ENCODE measurements around the gene P2RX2. TPM values are rescaled to one million over a fixed set of nuclear protein-coding genes. Genes with fewer than 3 reads are reported as not detected.

P2RX2 gene
- total RNA-seq: not detected in 2 replicates

GRCh38 chr12:132618683-132619043 lies at the start of gene P2RX2:
Gene P2RX2, plus strand, starts transcription at chr12:132618776. Its CDS starts 41 bp downstream, at chr12:132618817.

GRCh38 chr12:132610051-132610759 lies 8.4 kb upstream of the P2RX2 start, which contains the start of gene LRCOL1:
Gene LRCOL1, minus strand, starts transcription at chr12:132610582. Its CDS starts 4,331 bp downstream, at chr12:132606251.

Other genes starting within 250 kb of the P2RX2 start
- gene FBRSL1, start 128.6 kb upstream of the P2RX2 start, total RNA-seq: 25.1 and 32.9 TPM in 2 replicates
- gene LRCOL1, start 8.2 kb upstream of the P2RX2 start, total RNA-seq: 1.1 TPM in 1 of 2 replicates, not detected in the other
- gene POLE, start 68.6 kb downstream of the P2RX2 start, total RNA-seq: 11.9 and 41.4 TPM in 2 replicates
- gene PXMP2, start 68.8 kb downstream of the P2RX2 start, total RNA-seq: 28.9 and 36.2 TPM in 2 replicates
- gene PGAM5, start 92.1 kb downstream of the P2RX2 start, total RNA-seq: 33.0 and 67.1 TPM in 2 replicates
- gene ANKLE2, start 143.1 kb downstream of the P2RX2 start, total RNA-seq: 69.8 and 86.2 TPM in 2 replicates
- gene GOLGA3, start 210.1 kb downstream of the P2RX2 start, total RNA-seq: 49.3 and 62.2 TPM in 2 replicates

Measured in mesangial cell (primary cell).